H54 (cell line): ENCODE measurements around the gene CDC34.

Experiments used
- DNase-seq: peaks from one replicate; pipeline ENCODE4 v3.0.0; 2011; ENCODE audit warnings: low spot score, mixed read lengths; ENCODE audit not compliant: insufficient read length
- FAIRE-seq: peaks from 3 replicates; lab custom pipeline; 2011; peaks lifted over from hg19 to GRCh38; lab: Jason Lieb, UNC
- POLR2A ChIP-seq: IDR thresholded peaks from 2 replicates; pipeline ENCODE4 v1.6.1; 2011; ENCODE audit warnings: low read depth, mild to moderate bottlenecking, low read length

Gene CDC34

GRCh38 chr19:518598-519231, 12.8 kb upstream of the CDC34 start:
- FAIRE-seq = no peak
- DNase-seq = no peak
- TF ChIP-seq POLR2A = no peak

DNA sequence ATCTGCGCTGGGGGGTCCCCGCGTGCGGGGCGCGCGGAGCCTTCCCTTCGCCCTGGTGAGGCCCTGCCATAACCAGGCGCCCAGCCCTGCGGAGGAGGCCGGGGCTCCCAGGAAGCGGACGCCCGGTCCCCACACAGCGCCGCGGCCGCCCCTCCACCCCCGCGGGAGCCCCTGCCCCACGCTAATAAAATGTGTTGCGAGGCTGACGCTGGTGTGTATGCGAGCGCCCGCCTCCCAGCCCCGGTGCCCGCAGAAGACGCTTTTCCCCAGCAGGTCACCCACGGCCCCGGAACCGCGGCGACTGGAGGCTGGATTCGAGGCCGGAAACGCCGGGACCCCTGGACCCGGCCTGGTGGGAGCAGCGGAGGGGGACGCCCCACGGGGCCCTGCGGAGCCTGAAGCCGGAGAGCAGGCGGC, 12.1 kb upstream of the CDC34 start:
- no peak for FAIRE-seq
- no peak for TF ChIP-seq POLR2A

GRCh38 chr19:522726-523125, 8.8 kb upstream of the CDC34 start:
- FAIRE-seq (no peak), DNase-seq (no peak)
- no peak for TF ChIP-seq POLR2A

More for the DNA sequence above, 12.1 kb upstream of the CDC34 start:
- no peak for DNase-seq

GRCh38 chr19:524062-524674, 7.4 kb upstream of the CDC34 start:
- no peak for FAIRE-seq
- no peak for DNase-seq
- TF ChIP-seq POLR2A = no peak

DNA sequence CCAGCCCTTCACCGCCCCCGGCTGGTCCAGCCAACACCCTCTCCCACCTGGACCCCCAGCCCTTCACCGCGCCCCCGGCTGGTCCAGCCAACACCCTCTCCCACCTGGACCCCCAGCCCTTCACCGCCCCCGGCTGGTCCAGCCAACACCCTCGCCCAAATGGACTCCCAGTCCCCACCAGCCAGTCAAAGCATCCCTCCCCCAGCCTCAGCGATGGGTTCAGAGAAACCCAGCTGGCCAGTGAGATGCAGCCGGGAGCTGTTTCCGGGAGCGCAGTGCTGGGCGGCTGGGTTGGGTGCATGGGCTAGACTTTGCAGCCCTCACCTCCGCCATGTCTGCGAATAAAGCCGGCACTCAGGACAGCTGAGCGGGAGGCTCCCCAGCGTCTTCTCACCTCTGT, 6.5 kb upstream of the CDC34 start:
- DNase-seq (no peak), FAIRE-seq (no peak)
- no peak for TF ChIP-seq POLR2A

DNA sequence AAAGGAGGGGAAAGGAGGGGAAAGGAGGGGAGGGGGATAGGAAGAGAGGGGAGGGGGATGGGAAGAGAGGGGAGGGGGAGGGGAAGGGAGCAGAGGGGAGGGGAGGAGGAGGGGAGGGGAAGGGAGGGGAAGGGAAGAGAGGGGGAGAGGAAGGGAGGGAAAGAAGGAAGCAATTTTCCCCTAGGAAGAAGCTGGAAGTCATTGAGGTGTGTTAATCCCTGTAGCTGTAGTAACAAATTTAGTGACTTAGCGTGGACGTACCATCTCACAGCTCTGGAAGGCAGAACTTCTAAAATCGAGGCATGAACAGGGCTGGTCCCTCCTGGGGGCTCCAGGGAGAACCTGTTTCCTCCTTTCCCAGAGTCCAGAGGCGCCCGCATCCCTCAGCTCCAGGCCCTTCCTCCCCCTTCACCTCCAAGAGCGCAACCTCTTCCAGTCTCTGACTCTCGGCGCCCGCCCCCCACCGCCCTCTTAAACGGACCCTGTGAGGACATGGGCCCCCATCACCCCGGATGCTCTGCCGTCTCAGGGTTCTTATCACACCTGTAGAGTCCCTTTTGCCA, 5.6 kb upstream of the CDC34 start:
- FAIRE-seq (no peak), DNase-seq (no peak)
- no peak for TF ChIP-seq POLR2A

GRCh38 chr19:530134-531008, 1.2 kb upstream of the CDC34 start:
- no peak for FAIRE-seq
- TF ChIP-seq POLR2A = no peak

GRCh38 chr19:531009-531752, 379 bp upstream of the CDC34 start:
- no peak for FAIRE-seq
- TF ChIP-seq POLR2A = 0 out of 2 replicates have a peak, but pooled peaks have one; percentile 57
- DNase-seq = peak; percentile 95

More at GRCh38 chr19:530134-531008, 1.2 kb upstream of the CDC34 start:
- no peak for DNase-seq

GRCh38 chr19:532561-533363, 1.2 kb downstream of the CDC34 start:
- FAIRE-seq = no peak
- peak; percentile 69 for DNase-seq
- no peak for TF ChIP-seq POLR2A

DNA sequence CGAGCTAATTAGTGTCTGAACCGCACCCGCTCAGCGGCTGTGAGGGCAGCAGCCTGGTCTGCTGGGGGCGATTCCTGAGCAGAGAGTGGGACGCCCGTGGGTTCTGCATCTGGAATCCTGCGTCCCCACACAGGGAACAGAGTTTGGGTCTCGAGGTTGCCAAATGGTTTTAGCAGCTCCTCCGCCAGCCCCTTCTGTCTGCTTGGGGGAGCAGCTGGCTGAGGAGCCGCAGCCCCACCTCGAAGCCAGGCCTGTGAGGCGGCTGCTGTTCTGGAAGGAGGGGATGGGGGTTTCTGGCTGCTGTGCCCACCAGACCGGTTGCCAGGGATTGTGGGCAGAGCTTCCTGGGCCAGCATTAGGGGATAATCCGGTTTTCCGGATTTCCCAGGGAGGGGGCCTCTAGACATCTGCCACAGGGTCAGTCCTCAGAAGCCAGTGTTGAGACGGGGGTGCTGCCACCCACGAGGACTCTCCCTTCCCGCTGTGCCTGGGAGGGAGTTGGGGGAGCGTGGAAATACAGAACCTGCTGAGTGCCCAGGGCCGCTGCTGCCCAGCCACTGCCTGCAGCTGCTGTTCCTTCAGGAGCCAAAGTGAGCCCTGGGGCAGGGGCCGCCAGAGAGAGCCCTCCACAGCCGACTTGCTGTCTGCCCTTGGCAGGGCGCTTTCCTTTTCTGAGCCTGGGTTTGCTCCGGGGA, 2.0 kb downstream of the CDC34 start:
- DNase-seq (no peak), FAIRE-seq (no peak)
- no peak for TF ChIP-seq POLR2A

- no peak for TF ChIP-seq POLR2A
- FAIRE-seq = no peak
- no peak for DNase-seq
Observed at GRCh38 chr19:534088-534487, 2.5 kb downstream of the CDC34 start.
